ENCODE measurements around the gene TUBA1B.
A peak's percentile ranks its signal among the peaks of the same experiment; 100 is the strongest.
"Not testable (repeated sequence)": the region's sequence is repeated elsewhere in the genome, so short reads cannot be mapped to it uniquely, and the experiment has no call there.

TUBA1B gene

DNA sequence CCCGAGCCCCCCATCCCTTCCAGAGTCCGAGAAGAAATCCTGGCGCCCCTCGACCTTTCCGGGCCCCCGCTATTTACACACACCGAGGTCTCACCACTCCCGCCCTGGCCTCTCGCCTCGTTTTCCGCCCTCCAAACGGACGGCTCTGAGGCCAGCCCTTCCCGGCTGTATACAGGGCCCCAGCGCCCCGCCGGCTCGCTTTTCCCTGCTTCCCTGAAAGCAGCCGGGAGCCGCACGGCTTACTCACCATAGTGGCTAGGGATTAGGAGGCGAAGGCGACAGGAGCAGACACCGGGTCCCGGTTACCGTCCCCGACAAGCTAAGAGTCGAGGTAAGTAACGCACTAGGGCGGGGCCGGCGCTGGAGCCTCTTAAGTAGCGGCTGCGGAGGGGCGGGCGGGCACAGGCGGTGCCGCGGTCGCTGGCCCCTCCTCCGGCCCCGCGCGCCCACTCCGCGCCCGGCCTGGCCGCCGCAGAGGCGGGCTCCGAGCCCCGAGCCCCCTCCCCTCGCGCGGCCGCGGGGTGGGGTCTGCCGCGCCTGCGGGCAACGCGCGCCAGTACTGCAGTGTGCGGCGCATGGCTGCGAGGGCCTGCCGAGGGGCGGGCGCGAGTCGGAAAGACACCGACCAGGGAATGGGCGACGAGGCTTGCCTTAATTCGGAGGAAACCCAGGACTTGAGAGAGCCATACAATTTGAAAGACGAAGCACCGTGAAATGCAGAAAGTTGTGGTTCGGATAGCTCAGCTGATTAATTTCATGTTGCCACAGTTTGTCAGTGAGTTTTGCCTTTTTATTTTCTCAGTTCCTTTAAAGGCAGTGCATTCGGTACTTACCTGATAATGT is at the start of gene TUBA1B:
Gene TUBA1B (minus strand): TSS at position 345 of the 843 bp plus-strand sequence. CDS start 95 bp downstream, at position 250.
- peak; percentile 82 for DNase-seq

GRCh38 chr12:49174218-49174617 is 43.0 kb upstream of the TUBA1B start:
- no peak for DNase-seq

- DNase-seq = no peak
Observed at GRCh38 chr12:49170924-49171323, 39.7 kb upstream of the TUBA1B start.

GRCh38 chr12:49165114-49165513 is 33.9 kb upstream of the TUBA1B start:
- no peak for DNase-seq

DNA sequence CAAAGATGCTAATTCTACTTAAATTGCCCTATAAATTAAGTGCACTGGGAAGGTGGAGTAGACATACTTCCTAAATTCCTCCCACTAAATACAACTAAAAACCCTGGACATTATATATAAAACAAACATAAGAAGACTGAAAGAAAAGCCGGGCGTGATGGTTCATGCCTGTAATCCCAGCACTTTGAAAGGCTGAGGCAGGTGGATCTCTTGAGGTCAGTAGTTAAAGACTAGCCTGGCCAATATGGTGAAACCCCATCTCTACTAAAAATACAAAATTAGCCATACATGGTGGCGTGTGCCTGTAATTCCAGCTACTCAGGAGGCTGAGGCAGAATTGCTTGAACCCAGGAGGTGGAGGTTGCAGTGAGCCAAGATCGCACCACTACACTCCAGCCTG is 30.7 kb upstream of the TUBA1B start:
- not testable (repeated sequence) for DNase-seq

GRCh38 chr12:49161092-49161795 is 30.0 kb upstream of the TUBA1B start:
- DNase-seq = no peak

GRCh38 chr12:49160399-49160798 is 29.2 kb upstream of the TUBA1B start:
- DNase-seq = no peak

- no peak for DNase-seq
Observed at GRCh38 chr12:49154221-49154620, 23.0 kb upstream of the TUBA1B start.

GRCh38 chr12:49147384-49147783 is 16.2 kb upstream of the TUBA1B start:
- no peak for DNase-seq

DNA sequence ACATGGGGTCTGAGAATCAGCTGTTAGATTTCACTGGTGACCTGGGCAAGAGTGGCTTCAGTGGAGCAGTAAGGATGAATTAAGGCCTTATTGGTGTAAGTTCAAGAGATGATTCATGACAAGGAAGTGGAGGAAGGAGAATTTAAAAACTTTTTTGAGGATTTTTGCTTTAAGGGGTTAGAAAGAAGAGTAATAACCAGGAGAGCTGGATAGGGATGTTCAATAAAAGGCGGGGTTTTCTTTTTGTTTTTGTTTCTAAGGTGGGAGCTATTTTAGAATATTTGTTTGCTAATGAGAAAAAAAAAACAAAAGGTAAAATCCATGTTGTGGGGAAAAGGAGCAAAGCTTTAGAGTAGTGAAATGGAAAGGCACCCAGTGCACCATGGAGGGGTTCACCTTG is 15.2 kb upstream of the TUBA1B start:
- no peak for DNase-seq

DNA sequence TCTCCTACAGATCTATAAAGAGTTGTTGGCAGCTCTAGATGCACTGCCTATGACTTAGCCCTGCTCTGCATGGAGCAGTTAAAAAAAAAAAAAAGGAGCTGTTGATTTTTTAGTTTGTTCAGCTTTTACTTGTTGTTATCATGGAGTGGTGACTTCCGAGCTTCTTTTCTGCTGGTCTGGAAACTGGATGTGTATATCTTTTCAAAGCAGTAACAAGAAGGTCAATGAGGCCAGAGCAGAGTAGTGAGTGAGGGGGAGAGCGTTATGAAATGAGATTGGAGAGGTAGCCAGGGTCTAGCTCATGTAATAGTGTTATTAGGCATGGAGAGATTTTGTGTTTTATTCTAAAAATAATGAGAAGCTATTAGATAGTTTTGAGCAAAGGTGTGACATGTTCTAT is 13.2 kb upstream of the TUBA1B start:
- no peak for DNase-seq

DNA sequence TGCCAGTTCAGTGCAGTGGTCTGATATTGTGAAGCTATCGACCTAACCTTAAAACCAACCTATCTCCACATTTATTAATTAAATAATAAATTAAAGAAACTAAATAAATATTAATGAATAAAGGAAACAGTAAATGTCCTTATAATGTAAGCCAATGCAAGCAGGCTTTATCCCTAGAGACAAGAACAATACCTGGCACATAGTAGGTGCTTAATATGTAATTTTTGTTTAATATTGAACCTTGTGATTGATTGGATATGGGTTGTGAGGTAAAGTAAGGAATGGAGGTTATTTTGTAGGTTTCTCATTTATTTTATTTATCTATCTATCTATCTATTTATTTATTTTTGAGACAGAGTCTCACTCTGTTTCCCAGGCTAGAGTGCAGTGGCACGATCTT is 7.8 kb upstream of the TUBA1B start:
- no peak for DNase-seq

DNA sequence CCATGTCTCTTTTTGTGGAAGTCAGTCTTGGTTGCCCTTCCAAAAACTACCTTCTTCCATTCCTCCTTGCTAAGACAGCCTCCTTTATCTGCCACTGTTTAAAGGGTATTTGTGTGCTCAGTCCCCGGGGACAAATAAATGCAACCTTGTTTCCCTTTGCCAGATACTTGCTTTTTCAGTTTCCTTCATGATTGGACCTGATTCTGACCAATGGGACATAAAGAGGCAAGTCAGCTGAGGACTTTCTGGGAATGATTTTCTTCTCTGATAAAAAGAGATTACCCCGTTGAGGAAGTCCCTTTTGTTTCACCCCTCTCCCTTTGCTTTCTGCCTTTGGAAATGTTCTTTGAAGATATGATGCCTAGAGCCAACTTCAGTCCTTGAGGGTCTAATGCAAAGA is 7.4 kb upstream of the TUBA1B start:
- DNase-seq = no peak

DNA sequence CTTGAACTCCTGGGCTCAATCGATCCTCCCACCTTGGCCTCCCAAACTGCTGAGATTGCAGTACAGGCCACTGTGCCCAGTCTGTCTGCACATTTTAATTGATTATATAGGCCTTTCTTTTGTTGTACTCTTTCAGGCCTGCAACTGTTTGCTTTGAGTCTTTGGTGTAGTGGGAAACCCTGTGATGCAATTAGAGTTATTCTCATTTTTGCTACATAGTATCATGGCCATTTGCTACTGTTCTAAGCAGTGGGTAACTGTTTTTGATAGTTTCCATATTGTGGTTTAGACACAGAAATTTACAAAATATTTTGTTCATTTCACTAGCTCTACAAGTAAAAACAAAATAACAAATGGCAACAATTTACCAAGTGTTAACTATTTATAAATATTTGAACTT is 6.3 kb upstream of the TUBA1B start:
- no peak for DNase-seq

GRCh38 chr12:49136997-49137396 is 5.8 kb upstream of the TUBA1B start:
- not testable (repeated sequence) for DNase-seq

DNA sequence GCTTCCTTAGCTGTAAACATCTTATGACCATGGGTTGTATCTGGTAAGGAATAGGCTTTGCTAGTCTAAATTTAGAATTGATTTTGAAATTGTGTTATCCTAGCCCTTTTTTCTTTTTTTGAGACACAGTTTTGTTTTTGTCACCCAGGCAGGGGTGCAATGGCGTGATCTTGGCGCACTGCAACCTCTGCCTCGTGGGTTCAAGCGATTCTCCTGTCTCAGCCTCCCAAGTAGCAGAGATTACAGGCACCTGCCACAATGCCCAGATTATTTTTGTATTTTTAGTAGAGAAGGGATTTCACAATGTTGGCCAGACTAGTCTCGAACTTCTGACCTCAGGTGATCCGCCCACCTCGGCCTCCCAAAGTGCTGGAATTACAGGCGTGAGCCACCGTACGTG is 2.4 kb upstream of the TUBA1B start:
- no peak for DNase-seq

DNA sequence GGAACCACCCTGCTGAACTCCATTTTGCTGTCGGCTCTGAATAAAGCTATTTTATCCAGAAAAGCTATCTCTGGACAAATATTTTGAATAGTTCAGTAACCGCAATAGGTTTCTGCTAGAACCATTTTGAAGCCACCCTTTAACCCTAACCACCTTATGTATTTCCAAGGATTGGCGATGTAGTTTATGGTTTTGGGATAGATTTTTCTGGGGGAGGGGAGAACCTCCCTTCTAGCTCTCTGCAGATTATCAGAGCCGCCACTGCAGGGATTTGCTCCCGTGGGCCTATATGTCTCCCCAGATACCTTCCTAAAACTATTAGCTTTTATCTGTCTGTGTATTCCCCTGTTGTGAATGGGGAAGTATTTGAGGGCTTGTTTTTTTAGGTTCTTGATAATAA is 1.8 kb upstream of the TUBA1B start:
- DNase-seq = no peak

DNA sequence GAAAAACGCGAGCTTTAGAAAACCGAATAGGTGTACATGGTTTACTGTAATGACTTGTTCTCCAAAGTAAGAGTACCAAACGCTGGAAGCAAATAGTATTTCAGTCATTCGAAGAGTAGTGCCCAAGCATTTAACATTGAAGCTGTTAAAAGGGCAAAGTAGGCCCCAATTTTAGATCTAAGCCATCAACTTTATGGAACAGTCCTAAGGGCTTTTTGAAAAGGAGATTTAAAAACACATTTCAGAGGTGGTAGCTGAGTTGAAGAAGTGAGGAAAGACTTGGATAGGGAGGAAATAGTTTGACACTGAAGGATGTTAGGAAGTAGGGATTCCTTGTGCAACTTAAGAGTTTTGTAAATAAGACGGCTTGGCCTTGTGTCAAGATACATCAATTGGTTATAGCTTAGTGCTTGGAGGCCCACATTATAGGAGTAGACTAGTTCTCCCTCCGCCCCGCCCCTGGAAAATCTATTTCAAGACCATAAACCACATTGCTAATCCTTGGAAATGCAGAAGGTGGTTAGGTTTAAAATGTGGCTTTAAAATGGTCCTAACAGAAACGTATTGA is 783 bp upstream of the TUBA1B start:
- no peak for DNase-seq

GRCh38 chr12:49130151-49131050 is 794 bp downstream of the TUBA1B start:
- peak; percentile 72 for DNase-seq

GRCh38 chr12:49129332-49130150 is 1.7 kb downstream of the TUBA1B start:
- no peak for DNase-seq

GRCh38 chr12:49127971-49128370 is 3.2 kb downstream of the TUBA1B start:
- DNase-seq = not testable (repeated sequence)

All from GOT3 (cell line).